ENCODE measurements around the gene CTCF.

CTCF gene

GRCh38 chr16:67678354-67679023 is 116.2 kb downstream of the CTCF start:
- Histone ChIP-seq H4K20me1 (ENCODE audit: insufficient read depth, low read length, poor library complexity, severe bottlenecking) (no peaks in the 10 kb centered on the region), H3K4me3 (ENCODE audit: low read length, poor library complexity, severe bottlenecking) (no peak overlapping the region), H3K79me2 (ENCODE audit: insufficient read depth, low read length) (no peaks in the 10 kb centered on the region), H3K4me2 (ENCODE audit: low read depth, low read length, poor library complexity, severe bottlenecking) (no peak overlapping the region), H3K4me1 (ENCODE audit: insufficient read depth, low read length, poor library complexity, severe bottlenecking) (no peaks in the 10 kb centered on the region), H3K36me3 (ENCODE audit: insufficient read depth, low read length) (peaks cover 16% of the 10 kb centered on the region; the same call in 1 of the 2 replicates), H3K9ac (ENCODE audit: low read depth, low read length, poor library complexity, severe bottlenecking) (no peak overlapping the region), H2AFZ (ENCODE audit: low read length) (no peak overlapping the region), H3K9me2 (replicated peaks; ENCODE audit: low read depth, low read length) (no peaks in the 10 kb centered on the region), H3F3A (ENCODE audit: low read depth) (no peaks in the 10 kb centered on the region), H3K27me3 (ENCODE audit: insufficient read depth, low read length, poor library complexity, severe bottlenecking) (no peaks in the 10 kb centered on the region), H3K9me3 (ENCODE audit: insufficient read depth, low read depth, low read length) (no peaks in the 10 kb centered on the region)
- TF ChIP-seq, protein P1, sequence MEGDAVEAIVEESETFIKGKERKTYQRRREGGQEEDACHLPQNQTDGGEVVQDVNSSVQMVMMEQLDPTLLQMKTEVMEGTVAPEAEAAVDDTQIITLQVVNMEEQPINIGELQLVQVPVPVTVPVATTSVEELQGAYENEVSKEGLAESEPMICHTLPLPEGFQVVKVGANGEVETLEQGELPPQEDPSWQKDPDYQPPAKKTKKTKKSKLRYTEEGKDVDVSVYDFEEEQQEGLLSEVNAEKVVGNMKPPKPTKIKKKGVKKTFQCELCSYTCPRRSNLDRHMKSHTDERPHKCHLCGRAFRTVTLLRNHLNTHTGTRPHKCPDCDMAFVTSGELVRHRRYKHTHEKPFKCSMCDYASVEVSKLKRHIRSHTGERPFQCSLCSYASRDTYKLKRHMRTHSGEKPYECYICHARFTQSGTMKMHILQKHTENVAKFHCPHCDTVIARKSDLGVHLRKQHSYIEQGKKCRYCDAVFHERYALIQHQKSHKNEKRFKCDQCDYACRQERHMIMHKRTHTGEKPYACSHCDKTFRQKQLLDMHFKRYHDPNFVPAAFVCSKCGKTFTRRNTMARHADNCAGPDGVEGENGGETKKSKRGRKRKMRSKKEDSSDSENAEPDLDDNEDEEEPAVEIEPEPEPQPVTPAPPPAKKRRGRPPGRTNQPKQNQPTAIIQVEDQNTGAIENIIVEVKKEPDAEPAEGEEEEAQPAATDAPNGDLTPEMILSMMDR (conservative IDR thresholded peaks at IDR 0.05; ENCODE audit: low read length) = no peak
- no peak for TF ChIP-seq EZH2phosphoT487 (IDR thresholded peaks at IDR 0.05; ENCODE audit: borderline replicate concordance)

GRCh38 chr16:67679935-67680897 is 117.9 kb downstream of the CTCF start:
- Histone ChIP-seq H4K20me1 (ENCODE audit: insufficient read depth, low read length, poor library complexity, severe bottlenecking) (no peaks in the 10 kb centered on the region), H3F3A (ENCODE audit: low read depth) (no peaks in the 10 kb centered on the region), H2AFZ (ENCODE audit: low read length) (no peak overlapping the region), H3K36me3 (ENCODE audit: insufficient read depth, low read length) (peaks cover 29% of the 10 kb centered on the region; the same call in 1 of the 2 replicates), H3K4me3 (ENCODE audit: low read length, poor library complexity, severe bottlenecking) (no peak overlapping the region), H3K27me3 (ENCODE audit: insufficient read depth, low read length, poor library complexity, severe bottlenecking) (no peaks in the 10 kb centered on the region), H3K9me2 (replicated peaks; ENCODE audit: low read depth, low read length) (no peaks in the 10 kb centered on the region), H3K79me2 (ENCODE audit: insufficient read depth, low read length) (no peaks in the 10 kb centered on the region), H3K9ac (ENCODE audit: low read depth, low read length, poor library complexity, severe bottlenecking) (no peak overlapping the region), H3K4me2 (ENCODE audit: low read depth, low read length, poor library complexity, severe bottlenecking) (no peak overlapping the region), H3K4me1 (ENCODE audit: insufficient read depth, low read length, poor library complexity, severe bottlenecking) (no peaks in the 10 kb centered on the region), H3K9me3 (ENCODE audit: insufficient read depth, low read depth, low read length) (no peaks in the 10 kb centered on the region)
- TF ChIP-seq, protein P1 (conservative IDR thresholded peaks at IDR 0.05; ENCODE audit: low read length) = no peak
- TF ChIP-seq EZH2phosphoT487 (IDR thresholded peaks at IDR 0.05; ENCODE audit: borderline replicate concordance) = no peak

GRCh38 chr16:67683767-67684166 is 121.4 kb downstream of the CTCF start:
- no peak overlapping the region for H3K4me3 ChIP-seq (ENCODE audit: low read length, poor library complexity, severe bottlenecking)
- TF ChIP-seq EZH2phosphoT487 (IDR thresholded peaks at IDR 0.05; ENCODE audit: borderline replicate concordance) = no peak
- TF ChIP-seq, protein P1 (conservative IDR thresholded peaks at IDR 0.05; ENCODE audit: low read length) = no peak
- peaks cover 33% of the 10 kb centered on the region; the same call in 1 of the 2 replicates for H3K36me3 ChIP-seq (ENCODE audit: insufficient read depth, low read length)

More at GRCh38 chr16:67683767-67684166, 121.4 kb downstream of the CTCF start:
- H3K79me2 ChIP-seq (ENCODE audit: insufficient read depth, low read length) = no peaks in the 10 kb centered on the region
- H3K9me2 ChIP-seq (replicated peaks; ENCODE audit: low read depth, low read length) = no peaks in the 10 kb centered on the region
- no peaks in the 10 kb centered on the region for H3K4me1 ChIP-seq (ENCODE audit: insufficient read depth, low read length, poor library complexity, severe bottlenecking)
- no peaks in the 10 kb centered on the region for H3F3A ChIP-seq (ENCODE audit: low read depth)
- H3K9me3 ChIP-seq (ENCODE audit: insufficient read depth, low read depth, low read length) = no peaks in the 10 kb centered on the region
- no peak overlapping the region for H2AFZ ChIP-seq (ENCODE audit: low read length)
- no peaks in the 10 kb centered on the region for H4K20me1 ChIP-seq (ENCODE audit: insufficient read depth, low read length, poor library complexity, severe bottlenecking)
- no peak overlapping the region for H3K9ac ChIP-seq (ENCODE audit: low read depth, low read length, poor library complexity, severe bottlenecking)
- H3K4me2 ChIP-seq (ENCODE audit: low read depth, low read length, poor library complexity, severe bottlenecking) = no peak overlapping the region
- H3K27me3 ChIP-seq (ENCODE audit: insufficient read depth, low read length, poor library complexity, severe bottlenecking) = no peaks in the 10 kb centered on the region
